H1 (cell line): ENCODE measurements around the gene MUC5B.
"Not testable (repeated sequence)": the region's sequence is repeated elsewhere in the genome, so short reads cannot be mapped to it uniquely, and the experiment has no call there.

Source experiments
- ATF2 ChIP-seq: IDR thresholded peaks from 2 replicates; pipeline ENCODE4 v1.6.1; 2012; ENCODE audit warnings: low read length, inconsistent platforms
- CBX8 ChIP-seq: fragments of 300-800, 300-1000 bp; sonication (generic); IDR thresholded peaks from 2 replicates; pipeline ENCODE4 v1.7.1; 2016; ENCODE audit warnings: low read depth, low read length, borderline replicate concordance

DNA sequence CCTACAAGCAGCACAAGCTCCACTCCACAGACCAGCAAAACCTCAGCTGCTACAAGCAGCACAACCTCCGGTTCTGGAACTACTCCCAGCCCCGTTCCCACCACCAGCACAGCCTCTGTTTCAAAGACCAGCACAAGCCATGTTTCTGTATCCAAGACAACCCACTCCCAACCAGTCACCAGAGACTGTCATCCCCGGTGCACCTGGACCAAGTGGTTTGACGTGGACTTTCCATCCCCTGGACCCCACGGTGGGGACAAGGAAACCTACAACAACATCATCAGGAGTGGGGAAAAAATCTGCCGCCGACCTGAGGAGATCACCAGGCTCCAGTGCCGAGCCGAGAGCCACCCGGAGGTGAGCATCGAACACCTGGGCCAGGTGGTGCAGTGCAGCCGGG, 33.0 kb upstream of the MUC5B start:
- not testable (repeated sequence) for TF ChIP-seq ATF2, CBX8
